CD4-positive, alpha-beta T cell (primary cell): Measurements from ENCODE around the gene ABCC3. TPM values are rescaled to one million over a fixed set of nuclear protein-coding genes. Genes with fewer than 3 reads are reported as not detected.

ENCODE experiments used
- ATAC-seq: fragments of 200-7000 bp; cut with Tn5 transposase; one replicate; pipeline ENCODE4 v1.10.0; 2022; ENCODE audit warnings: mild to moderate bottlenecking; ENCODE audit not compliant: poor library complexity
- CTCF ChIA-PET: fragments of 350-600 bp; sonication (Branson Sonifier 250); formaldehyde crosslinking; loops from one replicate; lab custom pipeline; 2021; ENCODE audit warnings: antibody characterized with exemption, inconsistent platforms; lab: Charles Lee
- POLR2A ChIA-PET: fragments of 350-600 bp; sonication (Branson Sonifier 250); formaldehyde crosslinking; loops from one replicate; lab custom pipeline; 2021; ENCODE audit warnings: antibody characterized with exemption, inconsistent platforms; lab: Charles Lee
- DNase-seq, 14 experiments: peaks; one replicate each; pipeline ENCODE4 v3.0.0-alpha.2; 2013 to 2020; ENCODE audit warnings: mixed read lengths in 2 of 14
- H3K27ac ChIP-seq, 2 donors: one replicate each; pipeline versions ENCODE4 v1.5.1 to v1.7.0; 2013; ENCODE audit warnings: low read length in 2 of 2, low read depth in 1 of 2, mild to moderate bottlenecking in 1 of 2
- H3K27me3 ChIP-seq, 2 experiments: 1 replicate in 1 of 2; 2 replicates in 1 of 2; pipeline versions ENCODE4 v1.6.1 to v1.7.0; 2013; ENCODE audit warnings: low read length in 2 of 2, control low read depth in 1 of 2, mild to moderate bottlenecking in 1 of 2, moderate library complexity in 1 of 2; ENCODE audit not compliant: insufficient read depth in 2 of 2, control insufficient read depth in 1 of 2
- H3K36me3 ChIP-seq: one replicate; pipeline ENCODE4 v1.6.1; 2013; ENCODE audit warnings: low read length, control low read depth; ENCODE audit not compliant: insufficient read depth
- H3K4me1 ChIP-seq: one replicate; pipeline ENCODE4 v1.6.1; 2013; ENCODE audit warnings: low read length, control low read depth; ENCODE audit not compliant: insufficient read depth
- H3K4me3 ChIP-seq: one replicate; pipeline ENCODE4 v1.5.1; 2013; ENCODE audit warnings: mild to moderate bottlenecking, low read length, moderate library complexity
- H3K9me3 ChIP-seq, 2 experiments: 1 replicate in 1 of 2; 2 replicates in 1 of 2; pipeline versions ENCODE4 v1.6.1 to v1.7.0; 2013; ENCODE audit warnings: low read length in 2 of 2, mild to moderate bottlenecking in 2 of 2, control low read depth in 1 of 2, moderate library complexity in 1 of 2; ENCODE audit not compliant: control insufficient read depth in 1 of 2, insufficient read depth in 1 of 2
- H3K27ac Mint-ChIP-seq: one replicate; pipeline ENCODE4 v1.8.0; 2020; ENCODE audit warnings: mixed read lengths
- H3K27me3 Mint-ChIP-seq: one replicate; pipeline ENCODE4 v1.8.0; 2021; ENCODE audit warnings: mixed read lengths
- H3K36me3 Mint-ChIP-seq: one replicate; pipeline ENCODE4 v1.8.0; 2021; ENCODE audit warnings: low read depth, mixed read lengths
- H3K4me1 Mint-ChIP-seq: one replicate; pipeline ENCODE4 v1.8.0; 2021; ENCODE audit warnings: low read depth, mixed read lengths
- H3K4me3 Mint-ChIP-seq: one replicate; pipeline ENCODE4 v1.8.0; 2020; ENCODE audit warnings: mild to moderate bottlenecking, mixed read lengths
- H3K9me3 Mint-ChIP-seq: one replicate; pipeline ENCODE4 v1.8.0; 2020; ENCODE audit warnings: mixed read lengths
- CTCF ChIP-seq: fragments of 200-600 bp; IDR thresholded peaks from one replicate; pipeline ENCODE4 v1.8.0; 2022; ENCODE audit warnings: antibody characterized with exemption, mild to moderate bottlenecking
- intact Hi-C, 2 experiments: fragments of 100-400 bp; cut with DNase I in 1 of 2; cut with micrococcal nuclease in 1 of 2; formaldehyde crosslinking; loops; one replicate each; pipeline versions ENCODE4 v1.15.1 to v1.9.0; 2023 to 2025; cut with DNase I, micrococcal nuclease
- total RNA-seq, 174 experiments: library from RNA in 2 of 174; stranded (reverse) in 2 of 174; gene quantifications; one replicate each; pipeline ENCODE4 v1.2.3 and lab custom pipeline; 2021 to 2026

ABCC3 gene
- total RNA-seq, 2 experiments from 2014 or later = 0.19 TPM; not detected in 1

GRCh38 chr17:50612281-50612680 is 22.4 kb upstream of the ABCC3 start:
- H3K9me3 Mint-ChIP-seq = no peaks in the 10 kb centered on the region
- POLR2A ChIA-PET = no interaction called here

GRCh38 chr17:50613007-50613992 is 21.4 kb upstream of the ABCC3 start:
- POLR2A ChIA-PET = no interaction called here
- no peak overlapping the region for H3K4me3 Mint-ChIP-seq
- no peaks in the 10 kb centered on the region for H3K4me1 Mint-ChIP-seq
- Histone ChIP-seq H3K27me3 (peaks cover 0 to 2% of the 10 kb centered on the region in 2 experiments), H3K9me3 (peaks cover 0 to 3% of the 10 kb centered on the region in 2 experiments), H3K4me3 (no peak overlapping the region), H3K27ac (no peak overlapping the region), H3K4me1 (no peaks in the 10 kb centered on the region), H3K36me3 (no peaks in the 10 kb centered on the region)
- no peak for TF ChIP-seq CTCF
- H3K27me3 Mint-ChIP-seq = no peaks in the 10 kb centered on the region
- intact Hi-C loops = no loop called here
- H3K36me3 Mint-ChIP-seq = no peaks in the 10 kb centered on the region
- CTCF ChIA-PET = no interaction called here
- ATAC-seq = no peak
- no peaks in the 10 kb centered on the region for H3K9me3 Mint-ChIP-seq
- no peak for DNase-seq
- no peak overlapping the region for H3K27ac Mint-ChIP-seq

More at GRCh38 chr17:50612281-50612680, 22.4 kb upstream of the ABCC3 start:
- Histone ChIP-seq H3K27ac (no peak overlapping the region), H3K4me1 (no peaks in the 10 kb centered on the region), H3K9me3 (peaks cover 0 to 3% of the 10 kb centered on the region in 2 experiments), H3K27me3 (peaks cover 0 to 2% of the 10 kb centered on the region in 2 experiments), H3K36me3 (no peaks in the 10 kb centered on the region), H3K4me3 (no peak overlapping the region)
- intact Hi-C loops = no loop called here
- Mint-ChIP-seq H3K27ac (no peak overlapping the region), H3K36me3 (no peaks in the 10 kb centered on the region), H3K4me1 (no peaks in the 10 kb centered on the region), H3K27me3 (no peaks in the 10 kb centered on the region), H3K4me3 (no peak overlapping the region)
- CTCF ChIA-PET = no interaction called here
- DNase-seq (no peak), ATAC-seq (no peak)
- TF ChIP-seq CTCF = no peak

- no peaks in the 10 kb centered on the region for H3K4me1 ChIP-seq
- Mint-ChIP-seq H3K27ac (no peak overlapping the region), H3K4me3 (no peak overlapping the region), H3K9me3 (no peaks in the 10 kb centered on the region), H3K36me3 (no peaks in the 10 kb centered on the region), H3K27me3 (no peaks in the 10 kb centered on the region), H3K4me1 (no peaks in the 10 kb centered on the region)
- CTCF ChIA-PET = no interaction called here
- peaks cover 0 to 1% of the 10 kb centered on the region in 2 experiments for H3K27me3 ChIP-seq
- POLR2A ChIA-PET = no interaction called here
- H3K9me3 ChIP-seq = peaks cover 0 to 3% of the 10 kb centered on the region in 2 experiments
- DNase-seq (no peak), ATAC-seq (no peak)
- H3K4me3 ChIP-seq = no peak overlapping the region
- intact Hi-C loops = no loop called here
- H3K36me3 ChIP-seq = no peaks in the 10 kb centered on the region
- H3K27ac ChIP-seq = no peak overlapping the region
- TF ChIP-seq CTCF = no peak
Observed at GRCh38 chr17:50614471-50615051, 20.1 kb upstream of the ABCC3 start.
